Upper lobe of left lung (tissue), 4 donors: ENCODE measurements around the gene CLTCL1.

ENCODE experiments used
- EP300 ChIP-seq, 4 donors: sonication (generic); formaldehyde crosslinking; IDR thresholded peaks; one replicate each; pipeline ENCODE4 v1.5.1; 2017; ENCODE audit warnings: antibody characterized with exemption in 4 of 4, control low read depth in 2 of 4
- POLR2A ChIP-seq, 4 donors: fragments of 450-650 bp; IDR thresholded peaks; one replicate each; pipeline ENCODE4 v1.5.1; 2016 to 2017; ENCODE audit warnings: antibody characterized with exemption in 4 of 4, mild to moderate bottlenecking in 2 of 4
- POLR2AphosphoS5 ChIP-seq, 2 donors: sonication (generic); formaldehyde crosslinking; IDR thresholded peaks; one replicate each; pipeline ENCODE4 v1.5.1; 2017; ENCODE audit warnings: antibody characterized with exemption in 2 of 2
- TF ChIP-seq, protein P1 (sequence below), 6 experiments: fragments of 450-650 bp in 4 of 6; fragments of 200-600 bp in 2 of 6; sonication (generic) in 2 of 6; IDR thresholded peaks; one replicate each; pipeline ENCODE4 v1.5.1; 2016 to 2019; ENCODE audit warnings: antibody characterized with exemption in 6 of 6

DNA sequence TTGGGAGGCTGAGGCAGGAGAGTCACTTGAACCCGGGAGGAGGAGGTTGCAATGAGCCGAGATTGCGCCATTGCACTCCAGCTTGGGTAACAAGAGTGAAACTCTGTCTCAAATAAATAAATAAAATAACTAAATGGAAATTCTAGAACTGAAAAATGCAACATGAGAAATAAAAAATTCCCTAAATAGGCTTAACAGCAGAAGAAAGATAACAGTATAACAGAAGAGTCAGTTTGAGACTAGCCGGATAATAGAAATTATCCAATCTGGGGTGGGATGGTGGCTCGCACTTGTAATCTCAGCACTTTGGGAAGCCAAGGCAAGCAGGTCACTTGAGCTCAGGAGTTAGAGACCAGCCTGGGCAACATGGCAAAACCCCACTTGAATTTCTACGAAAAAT lies 127.1 kb downstream of the CLTCL1 start:
- TF ChIP-seq, protein P1, sequence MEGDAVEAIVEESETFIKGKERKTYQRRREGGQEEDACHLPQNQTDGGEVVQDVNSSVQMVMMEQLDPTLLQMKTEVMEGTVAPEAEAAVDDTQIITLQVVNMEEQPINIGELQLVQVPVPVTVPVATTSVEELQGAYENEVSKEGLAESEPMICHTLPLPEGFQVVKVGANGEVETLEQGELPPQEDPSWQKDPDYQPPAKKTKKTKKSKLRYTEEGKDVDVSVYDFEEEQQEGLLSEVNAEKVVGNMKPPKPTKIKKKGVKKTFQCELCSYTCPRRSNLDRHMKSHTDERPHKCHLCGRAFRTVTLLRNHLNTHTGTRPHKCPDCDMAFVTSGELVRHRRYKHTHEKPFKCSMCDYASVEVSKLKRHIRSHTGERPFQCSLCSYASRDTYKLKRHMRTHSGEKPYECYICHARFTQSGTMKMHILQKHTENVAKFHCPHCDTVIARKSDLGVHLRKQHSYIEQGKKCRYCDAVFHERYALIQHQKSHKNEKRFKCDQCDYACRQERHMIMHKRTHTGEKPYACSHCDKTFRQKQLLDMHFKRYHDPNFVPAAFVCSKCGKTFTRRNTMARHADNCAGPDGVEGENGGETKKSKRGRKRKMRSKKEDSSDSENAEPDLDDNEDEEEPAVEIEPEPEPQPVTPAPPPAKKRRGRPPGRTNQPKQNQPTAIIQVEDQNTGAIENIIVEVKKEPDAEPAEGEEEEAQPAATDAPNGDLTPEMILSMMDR (IDR thresholded peaks at IDR 0.05), result no peak
- no peak for TF ChIP-seq EP300 (IDR thresholded peaks at IDR 0.05)
- TF ChIP-seq POLR2A (IDR thresholded peaks at IDR 0.05), result no peak
- TF ChIP-seq POLR2AphosphoS5 (IDR thresholded peaks at IDR 0.05), result no peak
